Omental fat pad (tissue), 4 donors: ENCODE measurements around the gene DCUN1D3. TPM values are rescaled to one million over a fixed set of nuclear protein-coding genes. Genes with fewer than 3 reads are reported as not detected.

ENCODE experiments used
- ATAC-seq: fragments of 150-250 bp; one replicate; pipeline ENCODE4 v1.9.1; 2016; ENCODE audit warnings: mild to moderate bottlenecking, moderate library complexity; ENCODE audit not compliant: low FRiP score
- DNase-seq: peaks from one replicate; pipeline ENCODE4 v3.0.0-alpha.2; 2019; ENCODE audit warnings: low spot score
- total RNA-seq, 4 donors: library from RNA; depleted of rRNA; stranded (reverse); fragments of >200 nt; gene quantifications; one replicate each; pipeline ENCODE4 v1.1.0, GENCODE V29; 2016
- TF ChIP-seq, protein P1 (sequence below), 3 donors: fragments of 450-650 bp; IDR thresholded peaks; one replicate each; pipeline ENCODE4 v1.5.1; 2016 to 2017; ENCODE audit warnings: antibody characterized with exemption in 3 of 3, mild to moderate bottlenecking in 3 of 3, moderate library complexity in 2 of 3

DCUN1D3 gene
- total RNA-seq, 4 donors from 2014 or later = 37.4 to 103 (median 79.9) TPM

GRCh38 chr16:20941636-20941926 is 41.4 kb upstream of the DCUN1D3 start:
- no peak for DNase-seq
- TF ChIP-seq, protein P1, sequence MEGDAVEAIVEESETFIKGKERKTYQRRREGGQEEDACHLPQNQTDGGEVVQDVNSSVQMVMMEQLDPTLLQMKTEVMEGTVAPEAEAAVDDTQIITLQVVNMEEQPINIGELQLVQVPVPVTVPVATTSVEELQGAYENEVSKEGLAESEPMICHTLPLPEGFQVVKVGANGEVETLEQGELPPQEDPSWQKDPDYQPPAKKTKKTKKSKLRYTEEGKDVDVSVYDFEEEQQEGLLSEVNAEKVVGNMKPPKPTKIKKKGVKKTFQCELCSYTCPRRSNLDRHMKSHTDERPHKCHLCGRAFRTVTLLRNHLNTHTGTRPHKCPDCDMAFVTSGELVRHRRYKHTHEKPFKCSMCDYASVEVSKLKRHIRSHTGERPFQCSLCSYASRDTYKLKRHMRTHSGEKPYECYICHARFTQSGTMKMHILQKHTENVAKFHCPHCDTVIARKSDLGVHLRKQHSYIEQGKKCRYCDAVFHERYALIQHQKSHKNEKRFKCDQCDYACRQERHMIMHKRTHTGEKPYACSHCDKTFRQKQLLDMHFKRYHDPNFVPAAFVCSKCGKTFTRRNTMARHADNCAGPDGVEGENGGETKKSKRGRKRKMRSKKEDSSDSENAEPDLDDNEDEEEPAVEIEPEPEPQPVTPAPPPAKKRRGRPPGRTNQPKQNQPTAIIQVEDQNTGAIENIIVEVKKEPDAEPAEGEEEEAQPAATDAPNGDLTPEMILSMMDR (IDR thresholded peaks at IDR 0.05) = no peak
- ATAC-seq = no peak

GRCh38 chr16:20940871-20941635 is 40.9 kb upstream of the DCUN1D3 start:
- TF ChIP-seq, protein P1 (IDR thresholded peaks at IDR 0.05) = no peak
- DNase-seq (no peak), ATAC-seq (no peak)

DNA sequence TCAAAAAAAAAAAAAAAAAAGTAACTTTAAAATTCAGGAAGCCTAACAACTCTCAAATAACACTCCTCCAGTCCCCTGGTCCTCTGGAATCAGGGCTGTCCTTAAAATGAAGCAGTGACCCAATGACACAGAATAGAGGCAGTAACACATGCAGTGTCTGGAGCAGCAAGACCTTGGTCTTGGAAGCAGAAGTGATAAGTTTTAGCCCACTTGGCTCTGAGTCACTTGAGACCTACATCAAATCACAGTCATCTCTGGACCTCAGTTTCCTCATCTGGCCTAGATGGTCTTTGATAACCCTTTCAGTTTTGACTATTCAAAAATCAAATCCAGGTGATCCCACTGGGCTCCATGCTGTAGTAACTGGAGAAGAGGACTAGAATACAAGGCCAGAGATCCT is 39.5 kb upstream of the DCUN1D3 start:
- TF ChIP-seq, protein P1 (IDR thresholded peaks at IDR 0.05) = no peak
- DNase-seq = no peak
- ATAC-seq = no peak

GRCh38 chr16:20938426-20938825 is 38.3 kb upstream of the DCUN1D3 start:
- no peak for ATAC-seq
- DNase-seq = no peak
- TF ChIP-seq, protein P1 (IDR thresholded peaks at IDR 0.05) = no peak

GRCh38 chr16:20937736-20938135 is 37.6 kb upstream of the DCUN1D3 start:
- no peak for ATAC-seq
- no peak for DNase-seq

GRCh38 chr16:20933589-20933988 is 33.4 kb upstream of the DCUN1D3 start:
- DNase-seq (no peak), ATAC-seq (no peak)
- TF ChIP-seq, protein P1 (IDR thresholded peaks at IDR 0.05) = no peak

More at GRCh38 chr16:20937736-20938135, 37.6 kb upstream of the DCUN1D3 start:
- TF ChIP-seq, protein P1 (IDR thresholded peaks at IDR 0.05) = no peak

- DNase-seq = no peak
- no peak for ATAC-seq
- TF ChIP-seq, protein P1 (IDR thresholded peaks at IDR 0.05) = no peak
These were observed 31.0 kb upstream of the DCUN1D3 start for GRCh38 chr16:20931066-20931600.
